ENCODE results near the gene CCL23.

CCL23 gene

GRCh38 chr17:36049643-36050042, 31.9 kb upstream of the CCL23 start:
- no peak overlapping the region for H3K9ac ChIP-seq (ENCODE audit: low read length)
- no peak overlapping the region for H2BK5ac ChIP-seq (ENCODE audit: low read depth, low read length, poor library complexity)
- H3K36me3 ChIP-seq (ENCODE audit: control insufficient read depth in 1 of 2, insufficient read depth in 2 of 2, low read length in 2 of 2) = no peaks in the 10 kb centered on the region
- no peak for DNase-seq
- H3K27ac ChIP-seq (ENCODE audit: low read depth, low read length) = no peak overlapping the region
- no peak overlapping the region for H3K14ac ChIP-seq (ENCODE audit: low read length)
- H3K9me3 ChIP-seq (ENCODE audit: insufficient read depth, low read depth, low read length) = peaks cover 8% of the 10 kb centered on the region
- H4K12ac ChIP-seq (ENCODE audit: low read depth, low read length) = no peak overlapping the region
- H4K91ac ChIP-seq (ENCODE audit: low read depth, low read length) = no peak overlapping the region
- no peak overlapping the region for H3K4ac ChIP-seq (ENCODE audit: low read depth, low read length)
- H3K23ac ChIP-seq (ENCODE audit: low read length) = no peak overlapping the region
- H3K27me3 ChIP-seq (ENCODE audit: insufficient read depth, low read length) = no peaks in the 10 kb centered on the region
- H2AK5ac ChIP-seq (ENCODE audit: low read length) = no peak overlapping the region
- no peaks in the 10 kb centered on the region for H3K4me1 ChIP-seq (ENCODE audit: control insufficient read depth in 1 of 2, insufficient read depth in 2 of 2, low read length in 2 of 2)
- H3K4me3 ChIP-seq (ENCODE audit: low read depth, low read length) = no peak overlapping the region
- no CpG with 5 or more reads among the region's 2 CpGs for WGBS (ENCODE audit: extremely low coverage, insufficient coverage, insufficient read length)
- H3K79me2 ChIP-seq (ENCODE audit: control insufficient read depth, insufficient read depth, low read length, poor library complexity) = no peaks in the 10 kb centered on the region
- no peak overlapping the region for H2BK12ac ChIP-seq (ENCODE audit: low read length)
- H2BK120ac ChIP-seq (ENCODE audit: insufficient read depth, low read length, poor library complexity) = no peak overlapping the region
- no peak overlapping the region for H3K4me2 ChIP-seq (ENCODE audit: low read length)
- H3K79me1 ChIP-seq (ENCODE audit: low read length) = no peaks in the 10 kb centered on the region
- H2AFZ ChIP-seq (ENCODE audit: insufficient read depth, low read length, poor library complexity) = no peak overlapping the region
- no peak overlapping the region for H3K18ac ChIP-seq (ENCODE audit: low read length)
- H4K8ac ChIP-seq (ENCODE audit: low read depth, low read length) = no peak overlapping the region

DNA sequence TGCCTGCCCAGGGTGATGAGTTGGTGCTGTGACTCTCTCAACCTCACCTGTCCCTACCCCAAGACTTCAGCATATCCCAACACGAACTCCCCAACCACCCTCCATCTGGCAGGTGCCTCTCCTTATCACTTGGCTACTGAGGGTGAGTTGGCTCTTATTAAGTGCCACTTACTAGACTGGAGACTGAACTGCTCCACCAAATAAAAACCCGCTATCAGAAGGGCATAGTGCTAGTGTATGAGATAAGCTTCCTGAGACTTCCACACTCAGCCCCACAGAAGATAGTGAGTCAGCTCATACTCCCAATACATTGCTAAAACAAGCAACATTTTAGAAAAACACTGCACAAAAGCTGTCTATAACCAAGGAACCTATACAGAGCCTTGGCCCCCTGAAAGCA, 30.3 kb upstream of the CCL23 start:
- no peak overlapping the region for H4K8ac ChIP-seq (ENCODE audit: low read depth, low read length)
- H2BK12ac ChIP-seq (ENCODE audit: low read length) = no peak overlapping the region
- no peak overlapping the region for H3K18ac ChIP-seq (ENCODE audit: low read length)
- no peaks in the 10 kb centered on the region for H3K36me3 ChIP-seq (ENCODE audit: control insufficient read depth in 1 of 2, insufficient read depth in 2 of 2, low read length in 2 of 2)
- H3K79me2 ChIP-seq (ENCODE audit: control insufficient read depth, insufficient read depth, low read length, poor library complexity) = no peaks in the 10 kb centered on the region
- no peak overlapping the region for H2AK5ac ChIP-seq (ENCODE audit: low read length)
- no peak overlapping the region for H2AFZ ChIP-seq (ENCODE audit: insufficient read depth, low read length, poor library complexity)
- no peak overlapping the region for H3K4ac ChIP-seq (ENCODE audit: low read depth, low read length)
- H4K12ac ChIP-seq (ENCODE audit: low read depth, low read length) = no peak overlapping the region
- peaks cover 8% of the 10 kb centered on the region for H3K9me3 ChIP-seq (ENCODE audit: insufficient read depth, low read depth, low read length)
- no peaks in the 10 kb centered on the region for H3K4me1 ChIP-seq (ENCODE audit: control insufficient read depth in 1 of 2, insufficient read depth in 2 of 2, low read length in 2 of 2)
- H3K14ac ChIP-seq (ENCODE audit: low read length) = no peak overlapping the region
- H4K91ac ChIP-seq (ENCODE audit: low read depth, low read length) = no peak overlapping the region
- H2BK120ac ChIP-seq (ENCODE audit: insufficient read depth, low read length, poor library complexity) = no peak overlapping the region
- H3K79me1 ChIP-seq (ENCODE audit: low read length) = no peaks in the 10 kb centered on the region
- no peak for DNase-seq
- no peak overlapping the region for H3K9ac ChIP-seq (ENCODE audit: low read length)
- H2BK5ac ChIP-seq (ENCODE audit: low read depth, low read length, poor library complexity) = no peak overlapping the region
- no peak overlapping the region for H3K27ac ChIP-seq (ENCODE audit: low read depth, low read length)
- H3K23ac ChIP-seq (ENCODE audit: low read length) = no peak overlapping the region
- no peak overlapping the region for H3K4me2 ChIP-seq (ENCODE audit: low read length)
- WGBS (ENCODE audit: extremely low coverage, insufficient coverage, insufficient read length) = no CpG with 5 or more reads among the region's 2 CpGs
- no peaks in the 10 kb centered on the region for H3K27me3 ChIP-seq (ENCODE audit: insufficient read depth, low read length)
- no peak overlapping the region for H3K4me3 ChIP-seq (ENCODE audit: low read depth, low read length)

DNA sequence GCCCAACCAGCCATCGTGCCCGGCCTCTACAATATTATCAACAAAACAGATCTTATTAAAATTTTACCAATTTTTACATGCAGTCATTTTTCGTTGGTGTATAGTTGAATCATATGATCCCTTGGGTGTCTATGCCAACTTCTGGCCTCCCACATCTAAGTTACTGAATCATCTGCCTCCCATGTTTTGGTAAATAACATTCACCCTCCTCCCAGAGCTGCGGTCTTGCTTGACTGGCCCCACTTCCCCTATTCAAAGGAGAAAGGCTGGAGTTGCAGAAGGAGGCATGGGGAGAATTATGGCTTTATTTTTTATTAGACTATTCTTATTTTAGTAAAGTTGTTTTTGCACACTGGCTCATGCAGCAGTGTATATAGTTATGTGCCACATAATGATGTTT, 18.5 kb upstream of the CCL23 start:
- Histone ChIP-seq H4K91ac (ENCODE audit: low read depth, low read length) (no peak overlapping the region), H4K12ac (ENCODE audit: low read depth, low read length) (no peak overlapping the region), H3K27me3 (ENCODE audit: insufficient read depth, low read length) (no peaks in the 10 kb centered on the region), H3K4me3 (ENCODE audit: low read depth, low read length) (no peak overlapping the region), H2BK5ac (ENCODE audit: low read depth, low read length, poor library complexity) (no peak overlapping the region), H2BK12ac (ENCODE audit: low read length) (no peak overlapping the region), H3K23ac (ENCODE audit: low read length) (no peak overlapping the region), H2BK120ac (ENCODE audit: insufficient read depth, low read length, poor library complexity) (no peak overlapping the region), H3K4ac (ENCODE audit: low read depth, low read length) (no peak overlapping the region), H3K36me3 (ENCODE audit: control insufficient read depth in 1 of 2, insufficient read depth in 2 of 2, low read length in 2 of 2) (no peaks in the 10 kb centered on the region), H3K4me1 (ENCODE audit: control insufficient read depth in 1 of 2, insufficient read depth in 2 of 2, low read length in 2 of 2) (no peaks in the 10 kb centered on the region), H3K27ac (ENCODE audit: low read depth, low read length) (no peak overlapping the region), H3K4me2 (ENCODE audit: low read length) (no peak overlapping the region), H2AK5ac (ENCODE audit: low read length) (no peak overlapping the region), H3K9me3 (ENCODE audit: insufficient read depth, low read depth, low read length) (no peaks in the 10 kb centered on the region), H2AFZ (ENCODE audit: insufficient read depth, low read length, poor library complexity) (no peak overlapping the region), H4K8ac (ENCODE audit: low read depth, low read length) (no peak overlapping the region), H3K14ac (ENCODE audit: low read length) (no peak overlapping the region), H3K18ac (ENCODE audit: low read length) (no peak overlapping the region), H3K79me1 (ENCODE audit: low read length) (no peaks in the 10 kb centered on the region), H3K79me2 (ENCODE audit: control insufficient read depth, insufficient read depth, low read length, poor library complexity) (no peaks in the 10 kb centered on the region), H3K9ac (ENCODE audit: low read length) (no peak overlapping the region)
- DNase-seq = peak in 1 of 2 donors; percentile 16
- no CpG with 5 or more reads among the region's 4 CpGs for WGBS (ENCODE audit: extremely low coverage, insufficient coverage, insufficient read length)

- H3K27ac ChIP-seq (ENCODE audit: low read depth, low read length) = no peak overlapping the region
- H3K4me1 ChIP-seq (ENCODE audit: control insufficient read depth in 1 of 2, insufficient read depth in 2 of 2, low read length in 2 of 2) = no peaks in the 10 kb centered on the region
- no peaks in the 10 kb centered on the region for H3K9me3 ChIP-seq (ENCODE audit: insufficient read depth, low read depth, low read length)
- no peaks in the 10 kb centered on the region for H3K36me3 ChIP-seq (ENCODE audit: control insufficient read depth in 1 of 2, insufficient read depth in 2 of 2, low read length in 2 of 2)
- H2BK5ac ChIP-seq (ENCODE audit: low read depth, low read length, poor library complexity) = no peak overlapping the region
- H4K91ac ChIP-seq (ENCODE audit: low read depth, low read length) = no peak overlapping the region
- H2BK12ac ChIP-seq (ENCODE audit: low read length) = no peak overlapping the region
- no peak overlapping the region for H3K9ac ChIP-seq (ENCODE audit: low read length)
- no peaks in the 10 kb centered on the region for H3K27me3 ChIP-seq (ENCODE audit: insufficient read depth, low read length)
- H3K79me2 ChIP-seq (ENCODE audit: control insufficient read depth, insufficient read depth, low read length, poor library complexity) = no peaks in the 10 kb centered on the region
- no peak overlapping the region for H3K4me3 ChIP-seq (ENCODE audit: low read depth, low read length)
- no peak overlapping the region for H3K18ac ChIP-seq (ENCODE audit: low read length)
- H3K23ac ChIP-seq (ENCODE audit: low read length) = no peak overlapping the region
- peak in 1 of 2 donors; percentile 9 for DNase-seq
- no peaks in the 10 kb centered on the region for H3K79me1 ChIP-seq (ENCODE audit: low read length)
- H2AFZ ChIP-seq (ENCODE audit: insufficient read depth, low read length, poor library complexity) = no peak overlapping the region
- H3K4ac ChIP-seq (ENCODE audit: low read depth, low read length) = no peak overlapping the region
- H3K14ac ChIP-seq (ENCODE audit: low read length) = no peak overlapping the region
- H2AK5ac ChIP-seq (ENCODE audit: low read length) = no peak overlapping the region
- WGBS (ENCODE audit: extremely low coverage, insufficient coverage, insufficient read length) = no CpG with 5 or more reads among the region's 3 CpGs
- no peak overlapping the region for H4K8ac ChIP-seq (ENCODE audit: low read depth, low read length)
- H3K4me2 ChIP-seq (ENCODE audit: low read length) = no peak overlapping the region
- no peak overlapping the region for H4K12ac ChIP-seq (ENCODE audit: low read depth, low read length)
- H2BK120ac ChIP-seq (ENCODE audit: insufficient read depth, low read length, poor library complexity) = no peak overlapping the region
Observed at GRCh38 chr17:36034127-36034526, 16.4 kb upstream of the CCL23 start.

Measured in trophoblast cell (in vitro differentiated cells and primary cell).